HepG2 (cell line): Measurements from ENCODE around the gene PCNX4. TPM values are rescaled to one million over a fixed set of nuclear protein-coding genes. Genes with fewer than 3 reads are reported as not detected.

ENCODE experiments used
- ATAC-seq: fragments of 200-7000 bp; cut with Tn5 transposase; 3 replicates; pipeline ENCODE4 v1.9.1; 2020; ENCODE audit warnings: mild to moderate bottlenecking, moderate library complexity
- BruUV-seq: library from RNA; stranded (reverse); fragments of 400-500 nt; replicated peaks from 2 replicates; lab custom pipeline; 2021; lab: Mats Ljungman, UMichigan
- CTCF ChIA-PET: fragments of 300-600 bp; formaldehyde crosslinking; extraction: SDS; loops from one replicate; lab custom pipeline; 2021; ENCODE audit warnings: low total read pairs, inconsistent platforms, low intra/inter-chr PET ratio; lab: Yijun Ruan, JAX
- POLR2A ChIA-PET: fragments of 350-600 bp; sonication (Branson Sonifier 250); formaldehyde crosslinking; loops from one replicate; lab custom pipeline; 2020; ENCODE audit warnings: antibody characterized with exemption, inconsistent platforms; lab: Yijun Ruan, JAX
- DNase-seq: peaks from one replicate; pipeline ENCODE4 v3.0.0-alpha.2; 2015; ENCODE audit warnings: low spot score
- FAIRE-seq: peaks from 3 replicates; lab custom pipeline; 2011; peaks lifted over from hg19 to GRCh38; lab: Jason Lieb, UNC
- H2AFZ ChIP-seq: one replicate; pipeline ENCODE4 v1.6.1; 2011; ENCODE audit warnings: low read length, inconsistent platforms
- H3K27ac ChIP-seq: fragments of 300-600 bp; 3 replicates; pipeline ENCODE4 v1.8.0; 2011; ENCODE audit warnings: mixed run types, mild to moderate bottlenecking, mixed read lengths, low read length, inconsistent platforms; ENCODE audit not compliant: insufficient read depth; ENCODE audit errors: extremely low read length
- H3K27me3 ChIP-seq, 2 experiments: fragments of 200-600 bp in 1 of 2; 2 replicates in 1 of 2; 3 replicates in 1 of 2; pipeline versions ENCODE4 v1.6.0 to v1.8.0; 2011; ENCODE audit warnings: low read length in 2 of 2, mild to moderate bottlenecking in 2 of 2, moderate library complexity in 2 of 2, inconsistent platforms in 1 of 2; ENCODE audit not compliant: insufficient read depth in 2 of 2, control insufficient read depth in 1 of 2
- H3K36me3 ChIP-seq, 2 experiments: fragments of 200-600 bp in 1 of 2; replicated peaks in 1 of 2; 2 replicates in 1 of 2; 3 replicates in 1 of 2; pipeline versions ENCODE4 v1.5.1 to v1.8.0; 2011; ENCODE audit warnings: low read length in 2 of 2, inconsistent platforms in 1 of 2; ENCODE audit not compliant: insufficient read depth in 2 of 2, control insufficient read depth in 1 of 2
- H3K4me1 ChIP-seq: 2 replicates; pipeline ENCODE4 v1.5.1; 2012; ENCODE audit warnings: low read length, inconsistent platforms; ENCODE audit not compliant: insufficient read depth
- H3K4me2 ChIP-seq: 2 replicates; pipeline ENCODE4 v1.6.0; 2011; ENCODE audit warnings: low read depth, low read length, inconsistent platforms
- H3K4me3 ChIP-seq, 3 experiments: fragments of 200-600 bp in 1 of 3; sonication (generic), shearing (Covaris generic) in 1 of 3; replicated peaks in 1 of 3; 2 replicates each; pipeline ENCODE4 v1.5.1; 2011 to 2016; ENCODE audit warnings: low read length in 3 of 3, inconsistent platforms in 2 of 3, low read depth in 2 of 3, mild to moderate bottlenecking in 2 of 3, control low read depth in 1 of 3, mixed read lengths in 1 of 3; ENCODE audit not compliant: insufficient read depth in 1 of 3
- H3K79me2 ChIP-seq: one replicate; pipeline ENCODE4 v1.6.1; 2011; ENCODE audit warnings: low read length, inconsistent platforms; ENCODE audit not compliant: insufficient read depth
- H3K9ac ChIP-seq: 2 replicates; pipeline ENCODE4 v1.6.0; 2011; ENCODE audit warnings: mild to moderate bottlenecking, low read depth, low read length, inconsistent platforms; ENCODE audit not compliant: insufficient read depth
- H3K9me3 ChIP-seq: 2 replicates; pipeline ENCODE4 v1.5.1; 2012; ENCODE audit warnings: mild to moderate bottlenecking, low read length
- H4K20me1 ChIP-seq: 2 replicates; pipeline ENCODE4 v1.6.0; 2011; ENCODE audit warnings: inconsistent platforms, mild to moderate bottlenecking, low read length, moderate library complexity; ENCODE audit not compliant: insufficient read depth
- MAZ ChIP-seq, 2 experiments: sonication (generic) in 1 of 2; formaldehyde crosslinking in 1 of 2; IDR thresholded peaks; 2 replicates each; pipeline versions ENCODE4 v1.5.0 to v1.6.1; 2012 to 2020; ENCODE audit warnings: low read depth in 2 of 2, mild to moderate bottlenecking in 2 of 2, borderline replicate concordance in 1 of 2, improper control_type of control experiment in 1 of 2, low read length in 1 of 2, missing genetic modification reagents in 1 of 2, moderate library complexity in 1 of 2
- NR2F6 ChIP-seq, 2 experiments: IDR thresholded peaks; 2 replicates each; pipeline ENCODE4 v1.6.1; 2016; ENCODE audit warnings: antibody characterized with exemption in 1 of 2, mild to moderate bottlenecking in 1 of 2
- TBP ChIP-seq: sonication (generic); formaldehyde crosslinking; IDR thresholded peaks from 2 replicates; pipeline ENCODE4 v1.5.0; 2020; ENCODE audit warnings: missing genetic modification reagents
- ZBTB8A ChIP-seq: sonication (generic); formaldehyde crosslinking; IDR thresholded peaks from 2 replicates; pipeline ENCODE4 v1.4.0; 2020; ENCODE audit warnings: mild to moderate bottlenecking, low read depth, missing genetic modification reagents, borderline replicate concordance
- ZC3H4 ChIP-seq: sonication (generic); formaldehyde crosslinking; IDR thresholded peaks from 2 replicates; pipeline ENCODE4 v1.4.0; 2020; ENCODE audit warnings: missing genetic modification reagents, borderline replicate concordance
- ZNF468 ChIP-seq: sonication (generic); formaldehyde crosslinking; IDR thresholded peaks from 2 replicates; pipeline ENCODE4 v1.8.0; 2022; ENCODE audit warnings: mild to moderate bottlenecking, moderate library complexity, missing genetic modification reagents
- ZNF75D ChIP-seq: sonication (generic); formaldehyde crosslinking; IDR thresholded peaks from 2 replicates; pipeline ENCODE4 v1.8.1; 2023; ENCODE audit warnings: missing genetic modification reagents, mild to moderate bottlenecking, borderline replicate concordance
- ZNF772 ChIP-seq: sonication (generic); formaldehyde crosslinking; IDR thresholded peaks from 2 replicates; pipeline ENCODE4 v1.5.0; 2020; ENCODE audit warnings: mild to moderate bottlenecking, missing genetic modification reagents
- ZNF777 ChIP-seq: sonication (generic); formaldehyde crosslinking; IDR thresholded peaks from 2 replicates; pipeline ENCODE4 v1.4.0; 2020; ENCODE audit warnings: missing genetic modification reagents
- ZNF841 ChIP-seq: sonication (generic); formaldehyde crosslinking; IDR thresholded peaks from 2 replicates; pipeline ENCODE4 v1.8.1; 2023; ENCODE audit warnings: missing genetic modification reagents, borderline replicate concordance
- WGBS: methylation state at CpG from one replicate; pipeline ENCODE4 v1.1.6; 2017; ENCODE audit warnings: low lambda C conversion rate; 5-methylcytosine and 5-hydroxymethylcytosine counted together
- in situ Hi-C: cut with HindIII; loops from 2 replicates; pipeline ENCODE4 v1.10.0; 2017; ENCODE audit warnings: low pct_unique_long_range_greater_than_20kb; ENCODE audit not compliant: extremely low pct_ligation_motif_present
- intact Hi-C: fragments of 100-400 bp; cut with micrococcal nuclease; formaldehyde crosslinking; loops from one replicate; pipeline ENCODE4 v1.10.0; 2022; ENCODE audit not compliant: unreplicated experiment
- polyA plus RNA-seq, 8 experiments: library from polyadenylated mRNA; depleted of rRNA in 3 of 8; stranded (reverse) in 7 of 8; unstranded in 1 of 8; fragments of >200 nt; fragmentation: Illumina TruSeq in 4 of 8; extraction: Trizol in 4 of 8; gene quantifications; 2 replicates each; pipeline versions ENCODE4 v1.2.1 to v1.2.3, GENCODE V29; 2011 to 2016; ENCODE audit warnings: low read depth in 4 of 8, missing spikeins in 1 of 8, mixed read lengths in 1 of 8; ENCODE audit not compliant: insufficient read depth in 1 of 8
- total RNA-seq, 5 experiments: library from RNA; depleted of rRNA; stranded (reverse); fragments of >200 nt; fragmentation: Illumina TruSeq; extraction: Trizol; gene quantifications; 2 replicates each; pipeline ENCODE4 v1.2.3, GENCODE V29; 2016; ENCODE audit warnings: low read depth in 1 of 5
- TF ChIP-seq, protein P1 (sequence below): sonication (generic); formaldehyde crosslinking; IDR thresholded peaks from 2 replicates; pipeline ENCODE4 v1.5.0; 2020; ENCODE audit warnings: missing genetic modification reagents

Gene PCNX4
- total and polyA plus RNA-seq, 2 of the 13 experiments (the other 11 are each of a cell fraction or from before 2014, with no cell fraction given), result 28.6 to 43.0 TPM

DNA sequence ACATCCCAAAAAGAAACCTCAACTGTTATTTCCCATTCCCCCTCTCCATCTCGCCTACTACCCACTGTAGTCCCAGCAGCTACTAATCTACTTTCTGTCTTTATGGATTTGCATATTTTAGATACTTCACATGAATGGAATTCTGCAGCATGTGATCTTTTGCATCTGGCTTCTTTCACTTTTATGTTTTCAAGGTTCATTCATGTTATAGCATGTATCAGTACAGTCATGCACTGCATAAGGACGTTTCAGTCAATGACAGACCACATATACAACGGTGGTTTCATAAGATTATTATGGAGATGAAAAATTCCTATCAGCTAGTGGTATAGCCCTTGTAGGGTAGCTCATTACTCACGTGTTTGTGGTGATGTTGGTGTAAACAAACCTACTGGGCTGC lies 24.5 kb downstream of the PCNX4 start:
- Histone ChIP-seq H3K27me3 (no peaks in the 10 kb centered on the region), H3K79me2 (peaks cover 3% of the 10 kb centered on the region), H3K27ac (no peak overlapping the region), H2AFZ (no peak overlapping the region), H3K9me3 (no peaks in the 10 kb centered on the region), H3K9ac (no peak overlapping the region), H3K4me1 (no peaks in the 10 kb centered on the region), H3K36me3 (peaks cover 3 to 41% of the 10 kb centered on the region in 2 experiments), H4K20me1 (no peaks in the 10 kb centered on the region), H3K4me2 (no peak overlapping the region), H3K4me3 (no peak overlapping the region)
- no TSS peak for BruUV-seq
- TF ChIP-seq ZC3H4 (CRISPR knock-in tag), result no peak
- TF ChIP-seq NR2F6 (IDR thresholded peaks at IDR 0.05), result no peak
- no peak for TF ChIP-seq NR2F6 (CRISPR knock-in tag; IDR thresholded peaks at IDR 0.05)
- TF ChIP-seq TBP, result no peak
- CTCF ChIA-PET, result no interaction called here
- POLR2A ChIA-PET, result no interaction called here
- in situ Hi-C loops (no loop called here), intact Hi-C loops (no loop called here)
- 91% methylated on average over 4 of the region's 4 CpGs for WGBS
- FAIRE-seq (no peak), DNase-seq (no peak), ATAC-seq (no peak)

DNA sequence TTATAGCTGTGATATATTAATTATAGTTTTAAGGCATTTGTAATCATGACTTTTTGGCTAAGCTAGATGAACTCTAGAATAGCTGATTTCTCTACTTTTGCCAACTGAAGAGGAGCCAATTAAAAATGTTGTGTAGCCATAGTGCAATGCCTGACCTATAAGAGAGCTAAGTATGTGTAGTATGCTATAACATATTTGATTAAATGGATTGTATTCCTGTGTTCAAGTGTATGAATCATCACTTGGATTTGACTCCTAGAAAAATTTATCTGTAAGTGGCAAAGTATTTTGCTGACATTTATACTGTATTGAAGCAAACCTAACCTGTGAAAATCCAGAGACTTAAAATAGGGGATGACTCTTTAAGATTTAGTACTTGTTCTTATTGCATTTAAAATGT lies 34.2 kb downstream of the PCNX4 start:
- H3K9me3 ChIP-seq, result no peaks in the 10 kb centered on the region
- FAIRE-seq (no peak), ATAC-seq (no peak), DNase-seq (no peak)
- TF ChIP-seq ZBTB8A (CRISPR knock-in tag) (no peak), MAZ (IDR thresholded peaks at IDR 0.05; ENCODE audit: borderline replicate concordance, low read depth, low read length) (no peak), MAZ (CRISPR knock-in tag; IDR thresholded peaks at IDR 0.05; ENCODE audit: low read depth) (no peak), ZNF468 (no peak), ZNF841 (CRISPR knock-in tag) (no peak), ZNF772 (CRISPR knock-in tag) (no peak), ZNF75D (CRISPR knock-in tag) (no peak), ZNF777 (CRISPR knock-in tag) (no peak)
- TF ChIP-seq, protein P1, sequence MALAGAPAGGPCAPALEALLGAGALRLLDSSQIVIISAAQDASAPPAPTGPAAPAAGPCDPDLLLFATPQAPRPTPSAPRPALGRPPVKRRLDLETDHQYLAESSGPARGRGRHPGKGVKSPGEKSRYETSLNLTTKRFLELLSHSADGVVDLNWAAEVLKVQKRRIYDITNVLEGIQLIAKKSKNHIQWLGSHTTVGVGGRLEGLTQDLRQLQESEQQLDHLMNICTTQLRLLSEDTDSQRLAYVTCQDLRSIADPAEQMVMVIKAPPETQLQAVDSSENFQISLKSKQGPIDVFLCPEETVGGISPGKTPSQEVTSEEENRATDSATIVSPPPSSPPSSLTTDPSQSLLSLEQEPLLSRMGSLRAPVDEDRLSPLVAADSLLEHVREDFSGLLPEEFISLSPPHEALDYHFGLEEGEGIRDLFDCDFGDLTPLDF (CRISPR knock-in tag), result no peak
- no peak overlapping the region for H3K27ac ChIP-seq
- H3K4me1 ChIP-seq, result no peaks in the 10 kb centered on the region
- in situ Hi-C loops (no loop called here), intact Hi-C loops (no loop called here)
- no peaks in the 10 kb centered on the region for H3K27me3 ChIP-seq
- CTCF ChIA-PET, result no interaction called here
- peaks cover 4 to 57% of the 10 kb centered on the region in 2 experiments for H3K36me3 ChIP-seq
- POLR2A ChIA-PET, result no interaction called here
- H3K9ac ChIP-seq, result no peak overlapping the region
- H3K79me2 ChIP-seq, result no peaks in the 10 kb centered on the region
- H2AFZ ChIP-seq, result no peak overlapping the region
- no peak overlapping the region for H3K4me3 ChIP-seq
- BruUV-seq, result no TSS peak
- no peaks in the 10 kb centered on the region for H4K20me1 ChIP-seq
- no peak overlapping the region for H3K4me2 ChIP-seq
